SU-DHL-6 (cell line): Measurements from ENCODE around the gene SYNDIG1.

ENCODE experiments used
- H2AFZ ChIP-seq: fragments of 200-600 bp; sonication (generic); 2 replicates; pipeline ENCODE4 v1.6.1; 2014; ENCODE audit warnings: low read depth, mild to moderate bottlenecking, moderate library complexity, mixed read lengths, antibody characterized with exemption, low read length; ENCODE audit not compliant: severe bottlenecking
- H3F3A ChIP-seq: fragments of 200-600 bp; shearing (Covaris generic); 2 replicates; pipeline ENCODE4 v1.6.0; 2016; ENCODE audit warnings: antibody characterized with exemption, mild to moderate bottlenecking; ENCODE audit not compliant: insufficient read depth
- H3K27ac ChIP-seq: fragments of 200-600 bp; sonication (generic); 2 replicates; pipeline ENCODE4 v1.5.1; 2016; ENCODE audit warnings: low read depth, mild to moderate bottlenecking, low read length, moderate library complexity, mixed read lengths
- H3K27me3 ChIP-seq: fragments of 200-600 bp; sonication (generic), shearing (Covaris generic); 2 replicates; pipeline ENCODE4 v1.6.0; 2014; ENCODE audit warnings: mild to moderate bottlenecking, low read length
- H3K36me3 ChIP-seq: fragments of 200-600 bp; sonication (generic); 2 replicates; pipeline ENCODE4 v1.6.1; 2014; ENCODE audit warnings: mild to moderate bottlenecking, low read length, mixed read lengths
- H3K4me2 ChIP-seq: fragments of 300-600, 200-600 bp; shearing (Covaris generic), sonication (generic); 2 replicates; pipeline ENCODE4 v1.6.0; 2014; ENCODE audit warnings: low read length, low read depth, mild to moderate bottlenecking; ENCODE audit not compliant: poor library complexity, severe bottlenecking
- H3K4me3 ChIP-seq: fragments of 200-600 bp; sonication (generic); 2 replicates; pipeline ENCODE4 v1.5.1; 2014; ENCODE audit warnings: antibody characterized with exemption, low read length, mild to moderate bottlenecking, mixed read lengths; ENCODE audit not compliant: insufficient read depth, poor library complexity, severe bottlenecking
- H3K79me2 ChIP-seq: fragments of 200-600 bp; sonication (generic); 2 replicates; pipeline ENCODE4 v1.6.1; 2014; ENCODE audit warnings: mild to moderate bottlenecking, low read length, moderate library complexity; ENCODE audit not compliant: insufficient read depth
- H3K9ac ChIP-seq: fragments of 200-600 bp; sonication (generic); 2 replicates; pipeline ENCODE4 v1.7.0; 2014; ENCODE audit warnings: mild to moderate bottlenecking, low read length
- H3K9me2 ChIP-seq: fragments of 200-600 bp; sonication (generic); replicated peaks from 2 replicates; pipeline ENCODE4 v1.6.1; 2014; ENCODE audit warnings: low read length; ENCODE audit not compliant: insufficient read depth
- H3K9me3 ChIP-seq: fragments of 200-600 bp; sonication (generic); 2 replicates; pipeline ENCODE4 v1.6.1; 2014; ENCODE audit warnings: low read length, mixed read lengths; ENCODE audit not compliant: insufficient read depth
- H4K20me1 ChIP-seq: fragments of 200-600 bp; sonication (generic); 2 replicates; pipeline ENCODE4 v1.6.1; 2014; ENCODE audit warnings: low read depth, mild to moderate bottlenecking, antibody characterized with exemption, low read length, moderate library complexity, mixed read lengths
- EZH2phosphoT487 ChIP-seq: fragments of 200-600 bp; sonication (generic), shearing (Covaris generic); conservative IDR thresholded peaks from 2 replicates; pipeline ENCODE4 v1.6.1; 2018; ENCODE audit warnings: mild to moderate bottlenecking, antibody characterized with exemption, low read length, moderate library complexity, mixed read lengths
- TF ChIP-seq, protein P1 (sequence below): fragments of 200-600 bp; sonication (generic); IDR thresholded peaks from one replicate; pipeline ENCODE4 v1.5.1; 2017; ENCODE audit warnings: antibody characterized with exemption, mild to moderate bottlenecking, low read length, moderate library complexity; ENCODE audit not compliant: insufficient read depth, poor library complexity, severe bottlenecking

SYNDIG1 gene

DNA sequence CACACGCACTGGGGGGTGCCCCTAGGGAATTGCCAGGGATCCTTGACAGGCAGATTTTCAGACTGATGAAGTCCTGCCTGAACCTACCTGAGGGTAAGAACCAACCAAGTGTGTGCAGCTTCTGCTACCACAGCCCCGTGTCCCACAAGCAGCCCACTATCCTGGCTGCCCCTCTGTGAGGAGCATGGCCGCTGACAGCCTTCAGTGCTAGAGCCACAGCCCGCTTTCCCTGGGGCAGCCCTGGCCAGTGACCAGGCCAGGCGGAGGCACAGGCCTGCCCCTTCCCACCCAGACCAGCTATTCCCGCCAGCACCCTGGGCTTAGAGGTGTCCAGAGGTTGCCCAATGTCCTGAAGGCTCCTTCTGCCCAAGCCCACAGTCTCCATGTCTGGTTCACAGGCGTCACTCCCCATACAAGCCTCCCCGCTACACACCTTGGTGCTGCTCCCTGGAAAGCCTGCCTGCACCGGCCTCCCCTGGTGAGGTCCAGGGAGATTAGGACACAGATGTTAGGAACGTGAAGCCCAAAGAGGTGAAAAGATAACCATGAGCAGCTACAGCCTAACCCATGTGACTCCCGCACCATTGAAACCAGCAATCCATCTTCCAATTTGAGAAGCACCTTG lies 207.0 kb downstream of the SYNDIG1 start:
- no peak for TF ChIP-seq EZH2phosphoT487
- TF ChIP-seq, protein P1, sequence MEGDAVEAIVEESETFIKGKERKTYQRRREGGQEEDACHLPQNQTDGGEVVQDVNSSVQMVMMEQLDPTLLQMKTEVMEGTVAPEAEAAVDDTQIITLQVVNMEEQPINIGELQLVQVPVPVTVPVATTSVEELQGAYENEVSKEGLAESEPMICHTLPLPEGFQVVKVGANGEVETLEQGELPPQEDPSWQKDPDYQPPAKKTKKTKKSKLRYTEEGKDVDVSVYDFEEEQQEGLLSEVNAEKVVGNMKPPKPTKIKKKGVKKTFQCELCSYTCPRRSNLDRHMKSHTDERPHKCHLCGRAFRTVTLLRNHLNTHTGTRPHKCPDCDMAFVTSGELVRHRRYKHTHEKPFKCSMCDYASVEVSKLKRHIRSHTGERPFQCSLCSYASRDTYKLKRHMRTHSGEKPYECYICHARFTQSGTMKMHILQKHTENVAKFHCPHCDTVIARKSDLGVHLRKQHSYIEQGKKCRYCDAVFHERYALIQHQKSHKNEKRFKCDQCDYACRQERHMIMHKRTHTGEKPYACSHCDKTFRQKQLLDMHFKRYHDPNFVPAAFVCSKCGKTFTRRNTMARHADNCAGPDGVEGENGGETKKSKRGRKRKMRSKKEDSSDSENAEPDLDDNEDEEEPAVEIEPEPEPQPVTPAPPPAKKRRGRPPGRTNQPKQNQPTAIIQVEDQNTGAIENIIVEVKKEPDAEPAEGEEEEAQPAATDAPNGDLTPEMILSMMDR: no peak
- no peaks in the 10 kb centered on the region for H3K9me2 ChIP-seq

DNA sequence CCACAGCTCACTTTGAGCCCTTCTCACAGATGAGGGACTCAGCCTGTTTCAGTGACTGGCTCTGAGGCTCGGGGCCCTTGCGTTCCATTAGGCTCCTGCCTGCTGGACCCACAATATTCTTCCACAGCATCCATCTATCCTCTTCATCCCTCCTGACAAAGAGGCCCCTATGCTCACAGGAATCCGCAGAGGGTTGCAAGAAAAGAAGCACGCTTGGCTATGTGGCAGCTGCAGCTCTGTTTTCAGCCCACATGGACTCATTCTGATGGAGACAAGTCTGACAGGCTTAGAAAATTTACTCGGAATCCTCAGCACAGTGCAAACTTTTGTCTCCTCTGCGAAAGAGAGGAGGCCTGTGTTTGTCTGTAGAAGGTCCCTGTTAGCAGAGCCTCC lies 207.5 kb downstream of the SYNDIG1 start:
- no peaks in the 10 kb centered on the region for H3F3A ChIP-seq
- TF ChIP-seq EZH2phosphoT487: no peak
- TF ChIP-seq, protein P1: no peak
- H3K4me3 ChIP-seq: no peak overlapping the region
- no peak overlapping the region for H3K9ac ChIP-seq
- H3K79me2 ChIP-seq: no peaks in the 10 kb centered on the region
- H2AFZ ChIP-seq: no peak overlapping the region
- H3K27me3 ChIP-seq: no peaks in the 10 kb centered on the region
- no peak overlapping the region for H3K4me2 ChIP-seq
- no peaks in the 10 kb centered on the region for H3K9me3 ChIP-seq
- H4K20me1 ChIP-seq: no peaks in the 10 kb centered on the region
- H3K27ac ChIP-seq: no peak overlapping the region
- no peaks in the 10 kb centered on the region for H3K36me3 ChIP-seq
- no peaks in the 10 kb centered on the region for H3K9me2 ChIP-seq

More for the DNA sequence above, 207.0 kb downstream of the SYNDIG1 start:
- Histone ChIP-seq H3K36me3 (no peaks in the 10 kb centered on the region), H3K4me2 (no peak overlapping the region), H3K27ac (no peak overlapping the region), H3K27me3 (no peaks in the 10 kb centered on the region), H3K9me3 (no peaks in the 10 kb centered on the region), H2AFZ (no peak overlapping the region), H3F3A (no peaks in the 10 kb centered on the region), H3K9ac (no peak overlapping the region), H3K4me3 (no peak overlapping the region), H4K20me1 (no peaks in the 10 kb centered on the region), H3K79me2 (no peaks in the 10 kb centered on the region)

DNA sequence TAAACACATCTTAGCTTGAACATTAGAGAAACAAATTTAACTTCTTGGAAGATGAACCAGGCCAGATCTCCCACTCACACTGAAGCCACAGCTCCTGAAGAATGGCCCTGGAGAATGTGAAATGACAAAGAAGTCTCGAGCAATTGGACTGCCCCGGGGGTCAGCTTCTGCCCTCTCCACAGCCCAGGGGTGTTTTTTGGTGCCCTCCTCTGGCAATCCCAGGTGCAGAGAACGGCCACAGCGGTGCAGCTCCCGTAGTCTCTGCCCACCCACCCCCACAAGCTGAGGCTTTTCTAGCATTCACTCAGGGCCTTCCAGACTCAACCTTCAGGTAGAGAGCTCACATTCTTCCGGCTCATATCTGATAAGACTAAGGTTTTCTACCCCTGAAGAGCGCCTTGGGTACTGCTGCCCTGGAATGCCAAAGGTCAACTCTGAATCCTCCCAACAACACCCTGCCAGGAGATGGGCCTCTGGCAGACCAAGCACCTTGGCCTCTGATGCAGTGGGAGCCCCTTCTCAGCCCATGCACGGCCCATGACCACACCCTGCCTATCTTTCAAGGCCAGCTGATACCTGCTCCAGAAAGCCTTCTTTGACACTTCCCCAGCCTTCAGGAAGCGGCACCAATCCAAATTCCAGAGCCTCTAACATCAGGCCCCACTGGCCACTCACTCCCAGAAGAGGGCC lies 208.3 kb downstream of the SYNDIG1 start:
- TF ChIP-seq EZH2phosphoT487: no peak
- TF ChIP-seq, protein P1: no peak
- H3K27me3 ChIP-seq: no peaks in the 10 kb centered on the region
- no peaks in the 10 kb centered on the region for H3K79me2 ChIP-seq
- H3K4me3 ChIP-seq: no peak overlapping the region
- no peaks in the 10 kb centered on the region for H3K9me2 ChIP-seq
- no peak overlapping the region for H3K27ac ChIP-seq
- no peaks in the 10 kb centered on the region for H4K20me1 ChIP-seq
- H3K4me2 ChIP-seq: no peak overlapping the region
- H3K9ac ChIP-seq: no peak overlapping the region
- no peaks in the 10 kb centered on the region for H3K9me3 ChIP-seq
- no peak overlapping the region for H2AFZ ChIP-seq
- no peaks in the 10 kb centered on the region for H3F3A ChIP-seq
- no peaks in the 10 kb centered on the region for H3K36me3 ChIP-seq
